Muscle of back (tissue), 11 donors: Measurements from ENCODE around the gene KDELR1. TPM values are rescaled to one million over a fixed set of nuclear protein-coding genes. Genes with fewer than 3 reads are reported as not detected.
A peak's percentile ranks its signal among the peaks of the same experiment; 100 is the strongest.
"Not testable (repeated sequence)": the region's sequence is repeated elsewhere in the genome, so short reads cannot be mapped to it uniquely, and the experiment has no call there.

Experiments
- DNase-seq, 3 donors: peaks; one replicate each; pipeline versions ENCODE4 v3.0.0 to v3.0.0-alpha.2; 2013
- polyA plus RNA-seq, 10 donors: library from polyadenylated mRNA; unstranded; fragments of 120-200 nt; gene quantifications; one replicate each; pipeline ENCODE4 v1.2.1, GENCODE V29; 2013; ENCODE audit not compliant: insufficient read length in 10 of 10

The KDELR1 gene
- polyA plus RNA-seq, 10 donors: 99.5 to 140 (median 124) TPM

- DNase-seq: no peak
These were observed 17.8 kb downstream of the KDELR1 start for GRCh38 chr19:48373567-48373966.

- no peak for DNase-seq
These were observed 18.4 kb downstream of the KDELR1 start for GRCh38 chr19:48372904-48373303.

- DNase-seq: not testable (repeated sequence)
These were observed 19.6 kb downstream of the KDELR1 start for GRCh38 chr19:48371771-48372170.

GRCh38 chr19:48371367-48371766 lies 20.0 kb downstream of the KDELR1 start:
- DNase-seq: no peak

DNA sequence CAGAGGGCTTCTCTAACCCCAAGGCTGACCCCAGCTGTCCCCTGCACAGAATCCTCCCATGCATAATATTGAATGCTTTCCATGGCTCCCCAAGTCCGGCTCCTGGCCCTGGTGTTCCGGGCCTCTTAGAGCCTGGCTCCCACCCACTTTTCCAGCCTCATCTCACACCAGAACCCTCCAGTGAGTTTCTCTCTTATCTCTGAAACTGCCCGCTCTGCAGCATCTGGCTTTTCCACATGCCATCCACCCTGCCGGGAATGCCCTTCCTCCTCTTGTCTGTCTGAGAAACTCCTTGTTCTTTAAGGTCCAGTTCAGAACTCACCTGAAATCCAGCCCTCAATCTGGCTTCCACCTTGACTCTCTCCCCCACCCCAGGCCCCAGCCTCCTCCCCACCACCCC lies 20.4 kb downstream of the KDELR1 start:
- no peak for DNase-seq

DNA sequence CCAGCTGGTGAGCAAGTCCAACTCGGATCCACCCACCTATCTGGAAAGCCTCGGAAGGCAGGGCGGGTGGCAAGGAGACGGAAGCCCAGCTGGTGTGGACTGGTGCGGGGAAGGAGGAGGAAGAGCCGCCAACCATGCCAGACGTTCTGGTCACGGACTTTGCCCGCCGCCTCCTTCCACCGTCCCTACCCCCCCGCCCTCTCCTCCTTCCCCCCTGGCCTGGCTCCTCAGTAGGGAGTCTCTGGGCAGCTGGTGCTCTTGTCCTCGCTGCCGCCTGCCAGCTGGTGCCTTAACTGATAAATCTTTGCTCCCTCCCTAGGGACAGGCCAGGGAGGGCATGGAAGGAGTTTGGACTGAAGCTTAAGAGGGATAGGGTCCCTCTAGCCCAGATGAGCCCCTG lies 22.4 kb downstream of the KDELR1 start:
- DNase-seq: no peak

DNA sequence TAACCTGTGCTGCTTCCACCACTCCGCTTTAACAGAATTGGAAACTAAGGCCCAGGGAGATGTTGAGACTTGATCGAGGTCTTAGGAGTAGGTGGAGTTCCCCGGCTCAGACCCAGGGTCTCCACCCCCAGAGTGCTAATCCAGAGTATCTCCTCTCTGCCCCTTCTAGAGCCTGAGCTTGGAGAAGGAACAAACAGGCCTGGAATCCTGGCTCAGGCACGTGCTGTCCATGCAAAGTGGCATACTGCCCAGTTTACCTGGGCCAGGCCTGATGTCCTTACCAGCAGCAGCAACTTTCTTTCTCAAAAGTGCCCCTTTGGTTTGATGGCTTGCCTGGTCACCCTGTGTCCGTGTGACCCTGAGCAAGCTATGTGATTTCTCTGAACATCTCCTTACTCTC lies 23.5 kb downstream of the KDELR1 start:
- DNase-seq: no peak

GRCh38 chr19:48365602-48366001 lies 25.7 kb downstream of the KDELR1 start:
- no peak for DNase-seq

GRCh38 chr19:48364598-48365348 lies 26.6 kb downstream of the KDELR1 start:
- DNase-seq: no peak

DNA sequence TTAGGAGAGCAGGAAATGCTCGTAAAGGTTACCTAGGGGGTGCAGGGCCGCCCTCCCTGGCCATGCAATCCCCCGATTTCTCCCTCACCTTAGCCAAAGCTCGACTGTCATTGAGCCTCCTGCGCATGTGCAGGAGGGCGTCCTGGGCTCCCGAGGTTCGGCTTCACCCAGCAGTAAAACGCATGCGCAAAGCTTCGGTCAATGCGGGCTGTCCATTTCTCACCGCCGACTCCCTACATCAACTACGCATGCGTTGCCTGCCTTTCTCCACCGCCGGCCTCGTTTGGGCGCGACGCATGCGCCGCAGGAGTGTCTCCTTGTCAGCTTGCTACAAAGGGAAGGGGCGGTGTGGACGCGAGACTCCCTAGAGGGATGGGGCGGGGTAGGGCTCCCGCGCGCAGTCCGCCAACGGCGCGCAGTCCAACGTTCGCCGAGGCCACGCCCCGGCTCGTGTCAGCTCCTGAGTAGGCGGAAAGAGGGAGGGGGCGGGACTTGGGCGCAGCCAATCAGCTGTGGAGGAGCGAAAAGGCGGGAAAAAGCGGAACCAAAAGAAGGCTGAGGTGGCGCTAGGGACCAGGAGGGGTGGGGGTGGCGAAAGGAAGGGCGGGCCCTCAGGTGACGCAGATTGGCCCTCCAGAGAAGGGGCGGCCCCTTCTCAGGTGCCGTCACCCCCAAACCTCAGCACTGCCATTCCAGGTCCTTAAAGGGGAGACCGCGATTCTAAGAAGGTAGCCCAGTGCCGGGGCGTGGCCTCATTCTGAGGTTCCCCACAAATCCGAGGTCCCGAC lies 27.3 kb downstream of the KDELR1 start, which contains the start of the genes SYNGR4 and TMEM143:
Gene SYNGR4, plus strand, starts transcription at position 558 of the 788 bp plus-strand sequence. CDS start 1,476 bp downstream, outside the sequence.
Gene TMEM143, minus strand, starts transcription at position 131 of the 788 bp plus-strand sequence. Its CDS starts 20 bp downstream, at position 111.
- DNase-seq: peak; percentile 100

- DNase-seq: no peak
These were observed 27.9 kb downstream of the KDELR1 start for GRCh38 chr19:48363500-48363809.

- DNase-seq: peak; percentile 93 to 97 (median 95)
These were observed 28.4 kb downstream of the KDELR1 start for GRCh38 chr19:48362716-48363499.

GRCh38 chr19:48361912-48362311 lies 29.4 kb downstream of the KDELR1 start:
- no peak for DNase-seq

- no peak for DNase-seq
These were observed 32.2 kb downstream of the KDELR1 start for GRCh38 chr19:48359123-48359522.

DNA sequence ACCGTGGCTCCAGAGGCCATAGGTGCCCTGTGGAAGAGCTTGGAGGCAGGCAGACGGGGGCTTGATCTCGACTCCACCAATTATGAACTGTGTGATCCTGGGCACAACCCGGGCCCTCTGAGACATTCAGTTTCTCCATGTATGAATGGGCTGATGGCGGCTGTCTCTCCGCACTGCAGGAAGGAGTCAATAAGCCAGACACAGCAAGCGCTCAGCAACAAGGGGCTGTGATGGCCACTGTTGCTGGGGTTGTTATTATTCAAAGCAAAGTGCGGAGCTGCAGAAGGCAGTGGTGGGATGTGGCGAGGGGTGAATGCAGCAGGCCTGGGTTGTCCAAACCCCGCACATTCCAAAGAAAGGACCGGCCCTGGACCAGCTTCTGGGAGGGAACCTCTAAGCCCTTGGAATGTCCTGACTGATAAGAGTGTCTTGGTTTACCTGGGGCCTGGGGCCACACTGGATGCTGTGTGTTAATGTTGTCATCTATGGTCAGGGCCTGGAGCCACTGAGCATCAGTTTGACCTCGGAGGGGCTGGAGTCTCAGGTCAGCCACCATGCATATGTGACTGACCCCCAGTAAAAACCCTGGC lies 35.9 kb downstream of the KDELR1 start:
- no peak for DNase-seq

GRCh38 chr19:48354332-48354992 lies 36.9 kb downstream of the KDELR1 start:
- DNase-seq: no peak

DNA sequence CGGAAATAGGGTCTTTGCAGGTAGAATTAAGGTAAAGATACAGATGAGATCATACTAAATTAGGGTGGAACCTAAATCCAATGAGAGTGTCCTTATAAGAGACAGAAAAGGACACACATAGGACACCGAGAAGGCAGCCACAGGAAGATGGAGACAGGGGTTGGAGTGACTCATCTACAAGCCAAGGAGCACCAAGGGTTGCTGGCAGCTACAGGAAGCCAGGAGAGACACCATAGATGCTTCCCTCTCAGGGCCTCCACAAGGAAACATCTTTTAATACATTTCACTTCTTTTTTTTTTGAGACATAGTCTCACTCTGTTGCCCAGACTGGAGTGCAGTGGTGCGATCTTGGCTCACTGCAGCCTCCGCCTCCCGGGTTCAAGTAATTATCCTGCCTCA lies 37.7 kb downstream of the KDELR1 start:
- no peak for DNase-seq

GRCh38 chr19:48351341-48351752 lies 40.0 kb downstream of the KDELR1 start:
- DNase-seq: peak; percentile 17 to 66 (median 47)

DNA sequence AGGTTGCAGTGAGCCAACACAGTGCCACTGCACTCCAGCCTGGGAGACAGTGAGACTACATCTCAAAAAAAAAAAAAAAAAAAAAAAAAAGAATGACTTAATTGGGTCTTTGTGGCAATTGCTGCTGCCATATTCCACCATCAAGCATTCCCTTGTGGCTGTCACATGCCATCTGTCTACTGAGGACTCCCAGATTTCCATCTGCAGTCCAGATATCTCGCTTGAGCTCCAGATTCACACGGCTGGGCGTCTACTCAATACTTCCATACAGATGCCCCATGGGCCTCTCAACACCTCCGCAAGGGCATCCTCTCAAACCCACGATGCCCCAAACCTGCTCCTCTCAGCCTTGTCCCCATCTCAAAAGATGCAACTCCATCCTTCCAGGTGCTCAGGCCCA lies 40.5 kb downstream of the KDELR1 start:
- no peak for DNase-seq

DNA sequence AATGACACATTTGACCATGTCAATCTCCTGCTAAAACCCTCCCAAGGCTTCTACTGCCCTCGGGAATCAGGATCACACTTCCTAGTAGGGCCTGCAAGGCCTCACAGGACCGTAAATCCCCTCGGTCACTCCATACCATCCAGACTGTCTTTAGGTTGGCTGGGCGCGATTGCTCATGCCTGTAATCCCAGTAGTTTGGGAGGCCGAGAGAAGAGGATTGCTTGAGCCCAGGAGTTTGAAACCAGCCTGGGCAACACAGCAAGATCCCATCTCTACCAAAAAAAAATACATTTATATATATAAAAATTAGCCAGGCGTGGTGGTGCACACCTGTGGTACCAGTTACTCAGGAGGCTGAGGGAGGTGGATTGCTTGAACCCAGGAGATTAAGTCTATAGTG lies 42.6 kb downstream of the KDELR1 start:
- no peak for DNase-seq

DNA sequence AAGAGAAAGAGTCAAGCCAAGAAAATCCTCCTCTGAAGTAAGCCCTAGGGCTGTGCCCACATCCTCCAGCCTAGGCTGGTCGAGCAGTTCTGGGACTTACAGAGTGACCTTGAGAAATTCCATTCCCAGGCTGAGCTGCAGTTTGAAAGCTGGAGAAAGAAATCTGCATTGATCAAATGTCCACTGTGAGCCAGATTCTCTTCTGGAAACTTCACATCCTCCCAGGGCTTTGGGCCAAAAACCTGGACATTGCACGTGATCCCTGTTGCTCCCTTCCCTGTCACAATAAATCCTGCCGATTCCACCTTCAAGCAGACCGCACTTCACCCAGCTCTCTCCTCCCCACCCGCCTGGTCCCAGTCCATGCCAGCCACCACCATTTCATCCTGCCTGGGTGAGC lies 43.3 kb downstream of the KDELR1 start:
- peak in 2 of 3 donors; percentile 49 to 75 for DNase-seq
